ENCODE data around the gene NPC2. TPM values are rescaled to one million over a fixed set of nuclear protein-coding genes. Genes with fewer than 3 reads are reported as not detected.

NPC2 gene
- total RNA-seq, 4 donors from 2014 or later, result 119 to 205 (median 162) TPM

- no peaks in the 10 kb centered on the region for H3K27me3 ChIP-seq
- H3K4me3 ChIP-seq, result no peak overlapping the region
- intact Hi-C loops (cut with DNase I), result loop anchor here (1.0 to 5.0 kb wide), 2 partner anchors 61 to 111 kb away; partner anchors contain the start of gene LTBP2
- peaks cover 4 to 37% (median 10%) of the 10 kb centered on the region in 4 donors for H3K36me3 ChIP-seq
- WGBS, result 58% methylated on average over 5 of the region's 5 CpGs
- DNase-seq (ENCODE audit: extremely low spot score), result no peak
- peaks cover 0 to 15% (median 11%) of the 10 kb centered on the region in 4 donors for H3K4me1 ChIP-seq
- no peak overlapping the region for H3K27ac ChIP-seq (replicated peaks in 1 of 4)
- no peak for TF ChIP-seq CTCF (IDR thresholded peaks at IDR 0.05)
- no peak for TF ChIP-seq EP300 (IDR thresholded peaks at IDR 0.05)
- TF ChIP-seq POLR2AphosphoS5 (IDR thresholded peaks at IDR 0.05), result no peak
- no peak for TF ChIP-seq POLR2A (IDR thresholded peaks at IDR 0.05; ENCODE audit: low read depth)
- H3K9me3 ChIP-seq, result no peaks in the 10 kb centered on the region
Observed at GRCh38 chr14:74501691-74502090, 8.6 kb upstream of the NPC2 start.

- WGBS, result 32% methylated on average over 9 of the region's 16 CpGs
- no peak overlapping the region for H3K27ac ChIP-seq (replicated peaks in 1 of 4)
Observed at GRCh38 chr14:74501135-74501614, 8.1 kb upstream of the NPC2 start.

GRCh38 chr14:74500417-74501134 is 7.5 kb upstream of the NPC2 start:
- no peak overlapping the region for H3K4me3 ChIP-seq
- H3K27ac ChIP-seq (replicated peaks in 1 of 4), result no peak overlapping the region
- whole genome bisulfite sequencing, result 84% methylated on average over 10 of the region's 10 CpGs
- H3K27me3 ChIP-seq, result no peaks in the 10 kb centered on the region
- H3K9me3 ChIP-seq, result no peaks in the 10 kb centered on the region
- TF ChIP-seq POLR2A (IDR thresholded peaks at IDR 0.05; ENCODE audit: low read depth) (no peak), POLR2AphosphoS5 (IDR thresholded peaks at IDR 0.05) (no peak), CTCF (IDR thresholded peaks at IDR 0.05) (no peak), EP300 (IDR thresholded peaks at IDR 0.05) (no peak)
- no peak for DNase-seq (ENCODE audit: extremely low spot score)
- intact Hi-C loops (cut with DNase I), result loop anchor here (1.0 to 5.0 kb wide), 2 partner anchors 62 to 112 kb away; partner anchors contain the start of gene LTBP2
- H3K4me1 ChIP-seq, result peaks cover 0 to 15% (median 11%) of the 10 kb centered on the region in 4 donors
- peaks cover 4 to 37% (median 15%) of the 10 kb centered on the region in 4 donors for H3K36me3 ChIP-seq

More at GRCh38 chr14:74501135-74501614, 8.1 kb upstream of the NPC2 start:
- TF ChIP-seq POLR2A (IDR thresholded peaks at IDR 0.05; ENCODE audit: low read depth), result no peak
- TF ChIP-seq EP300 (IDR thresholded peaks at IDR 0.05), result no peak
- peak; percentile 61 to 76 (median 65) for TF ChIP-seq CTCF (IDR thresholded peaks at IDR 0.05)
- peak; percentile 39 to 56 for TF ChIP-seq POLR2AphosphoS5 (IDR thresholded peaks at IDR 0.05)
- intact Hi-C loops (cut with DNase I), result loop anchor here (1.0 to 5.0 kb wide), 2 partner anchors 61 to 111 kb away; partner anchors contain the start of gene LTBP2
- Histone ChIP-seq H3K4me3 (no peak overlapping the region), H3K4me1 (peaks cover 0 to 15% (median 11%) of the 10 kb centered on the region in 4 donors), H3K27me3 (no peaks in the 10 kb centered on the region), H3K36me3 (peaks cover 4 to 37% (median 12%) of the 10 kb centered on the region in 4 donors), H3K9me3 (no peaks in the 10 kb centered on the region)
- DNase-seq (ENCODE audit: extremely low spot score), result no peak

- 33% methylated on average over 2 of the region's 2 CpGs for WGBS
- Histone ChIP-seq H3K27me3 (no peaks in the 10 kb centered on the region), H3K4me1 (peaks cover 14 to 37% (median 26%) of the 10 kb centered on the region in 4 donors), H3K36me3 (peaks cover 0 to 11% (median under 1%) of the 10 kb centered on the region in 4 donors), H3K9me3 (no peaks in the 10 kb centered on the region), H3K27ac (replicated peaks in 1 of 4) (no peak overlapping the region), H3K4me3 (no peak overlapping the region)
- DNase-seq (ENCODE audit: extremely low spot score), result no peak
- intact Hi-C loops (cut with DNase I), result no loop called here
- TF ChIP-seq POLR2AphosphoS5 (IDR thresholded peaks at IDR 0.05) (no peak), POLR2A (IDR thresholded peaks at IDR 0.05; ENCODE audit: low read depth) (no peak), CTCF (IDR thresholded peaks at IDR 0.05) (no peak), EP300 (IDR thresholded peaks at IDR 0.05) (no peak)
Observed at GRCh38 chr14:74495356-74495755, 2.3 kb upstream of the NPC2 start.

All from esophagus muscularis mucosa (tissue), 4 donors.